ENCODE measurements around the gene ZNF774. TPM values are rescaled to one million over a fixed set of nuclear protein-coding genes. Genes with fewer than 3 reads are reported as not detected.

The ZNF774 gene
- total RNA-seq, 4 donors from 2014 or later = 2.1 to 17.1 (median 5.4) TPM

DNA sequence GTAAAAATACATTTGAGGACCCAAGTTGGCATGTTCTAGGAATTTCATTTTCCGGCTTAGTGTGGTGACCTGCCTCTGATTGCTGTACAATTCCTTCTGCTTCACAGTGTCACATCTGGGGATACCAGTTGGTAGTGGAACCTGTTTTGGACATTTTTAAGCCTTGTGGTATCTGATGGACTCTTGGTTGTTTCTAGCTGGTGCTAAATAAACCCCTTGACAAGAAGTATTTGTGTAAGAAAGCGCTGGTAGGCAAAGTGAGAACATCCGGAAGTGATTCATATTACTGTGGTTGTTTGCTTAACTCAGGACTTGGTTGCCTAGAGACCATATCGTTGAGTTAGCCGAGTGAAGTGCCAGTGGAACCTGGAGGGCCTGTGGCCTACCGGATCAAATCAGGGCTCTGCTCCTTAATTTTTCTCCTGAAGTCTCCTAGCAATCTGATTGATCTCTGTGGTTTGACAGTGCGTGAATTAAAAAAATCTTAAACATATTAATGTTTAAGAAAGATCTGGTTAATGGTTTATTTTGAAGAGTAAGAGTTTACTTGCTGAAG is 48.8 kb downstream of the ZNF774 start:
- Histone ChIP-seq H3K27ac (peak overlapping the region; percentile 91 to 100 (median 96)), H3K9me3 (no peaks in the 10 kb centered on the region), H3K36me3 (no peaks in the 10 kb centered on the region), H3K4me1 (peaks cover 91 to 96% of the 10 kb centered on the region in 2 donors), H3K27me3 (no peaks in the 10 kb centered on the region), H3K4me3 (peak overlapping the region; percentile 33 to 42 (median 40))
- DNase-seq (peak; percentile 65 to 79), ATAC-seq (peak; percentile 94 to 98)
- intact Hi-C loops (cut with DNase I; ENCODE audit: low total_unique reads) (no loop called here), in situ Hi-C loops (cut with MboI; ENCODE audit: low sequenced_read_pairs in 4 of 4) (no loop called here)
- TF ChIP-seq POLR2A (IDR thresholded peaks at IDR 0.05) = peak; percentile 13 to 72
- TF ChIP-seq, protein P1, sequence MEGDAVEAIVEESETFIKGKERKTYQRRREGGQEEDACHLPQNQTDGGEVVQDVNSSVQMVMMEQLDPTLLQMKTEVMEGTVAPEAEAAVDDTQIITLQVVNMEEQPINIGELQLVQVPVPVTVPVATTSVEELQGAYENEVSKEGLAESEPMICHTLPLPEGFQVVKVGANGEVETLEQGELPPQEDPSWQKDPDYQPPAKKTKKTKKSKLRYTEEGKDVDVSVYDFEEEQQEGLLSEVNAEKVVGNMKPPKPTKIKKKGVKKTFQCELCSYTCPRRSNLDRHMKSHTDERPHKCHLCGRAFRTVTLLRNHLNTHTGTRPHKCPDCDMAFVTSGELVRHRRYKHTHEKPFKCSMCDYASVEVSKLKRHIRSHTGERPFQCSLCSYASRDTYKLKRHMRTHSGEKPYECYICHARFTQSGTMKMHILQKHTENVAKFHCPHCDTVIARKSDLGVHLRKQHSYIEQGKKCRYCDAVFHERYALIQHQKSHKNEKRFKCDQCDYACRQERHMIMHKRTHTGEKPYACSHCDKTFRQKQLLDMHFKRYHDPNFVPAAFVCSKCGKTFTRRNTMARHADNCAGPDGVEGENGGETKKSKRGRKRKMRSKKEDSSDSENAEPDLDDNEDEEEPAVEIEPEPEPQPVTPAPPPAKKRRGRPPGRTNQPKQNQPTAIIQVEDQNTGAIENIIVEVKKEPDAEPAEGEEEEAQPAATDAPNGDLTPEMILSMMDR (IDR thresholded peaks at IDR 0.05 in 4 of 5, conservative IDR thresholded peaks at IDR 0.05 in 1 of 5) = no peak

DNA sequence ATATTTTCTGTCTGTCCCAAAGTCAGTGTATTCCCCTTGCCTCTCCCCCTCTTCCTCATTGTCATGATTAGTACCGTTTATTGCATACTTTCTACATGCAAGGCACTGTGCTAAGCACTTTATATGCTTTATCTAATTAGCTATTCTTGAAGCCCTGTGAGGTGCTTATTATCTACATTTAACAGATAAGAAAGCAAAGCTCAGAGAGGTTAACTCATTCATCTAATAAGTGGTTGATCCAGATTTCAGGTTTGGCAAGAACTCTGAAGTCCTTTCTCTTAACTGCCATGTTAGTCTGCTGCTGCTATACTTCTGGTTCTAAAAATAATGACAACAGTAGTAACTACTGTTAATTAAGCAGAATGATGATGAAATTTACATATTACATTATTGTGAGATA is 49.4 kb downstream of the ZNF774 start:
- no peak for DNase-seq
- TF ChIP-seq, protein P1 (IDR thresholded peaks at IDR 0.05 in 4 of 5, conservative IDR thresholded peaks at IDR 0.05 in 1 of 5) = no peak
- no peak for TF ChIP-seq POLR2A (IDR thresholded peaks at IDR 0.05)
- Histone ChIP-seq H3K9me3 (no peaks in the 10 kb centered on the region), H3K4me1 (peaks cover 91 to 96% of the 10 kb centered on the region in 2 donors), H3K36me3 (no peaks in the 10 kb centered on the region), H3K27me3 (no peaks in the 10 kb centered on the region), H3K4me3 (peak overlapping the region; percentile 33 to 42 (median 40)), H3K27ac (peak overlapping the region; percentile 91 to 100 (median 96))
- in situ Hi-C loops (cut with MboI; ENCODE audit: low sequenced_read_pairs in 4 of 4) (no loop called here), intact Hi-C loops (cut with DNase I; ENCODE audit: low total_unique reads) (no loop called here)
- ATAC-seq = no peak

DNA sequence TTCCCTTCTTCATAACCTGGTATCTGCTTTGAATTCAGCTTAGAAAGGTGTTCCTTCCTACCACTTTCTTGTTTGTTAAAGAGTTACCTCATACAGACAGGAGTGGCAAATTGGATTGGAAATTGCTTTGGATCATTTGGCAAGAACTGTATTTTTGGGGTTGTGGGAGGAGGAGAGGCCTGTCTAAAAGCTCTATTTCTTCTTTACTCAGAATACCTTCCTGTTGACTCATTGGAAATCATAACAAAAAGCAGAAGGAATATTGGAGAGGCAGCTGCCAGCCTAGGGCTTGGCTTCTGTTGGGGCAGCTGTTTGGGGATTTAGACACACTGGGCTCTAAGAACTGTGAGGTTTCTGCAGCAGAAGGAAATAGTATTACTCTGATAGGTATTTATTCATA is 50.1 kb downstream of the ZNF774 start:
- peak; percentile 59 to 71 for ATAC-seq
- H3K4me1 ChIP-seq = peaks cover 91 to 96% of the 10 kb centered on the region in 2 donors

DNA sequence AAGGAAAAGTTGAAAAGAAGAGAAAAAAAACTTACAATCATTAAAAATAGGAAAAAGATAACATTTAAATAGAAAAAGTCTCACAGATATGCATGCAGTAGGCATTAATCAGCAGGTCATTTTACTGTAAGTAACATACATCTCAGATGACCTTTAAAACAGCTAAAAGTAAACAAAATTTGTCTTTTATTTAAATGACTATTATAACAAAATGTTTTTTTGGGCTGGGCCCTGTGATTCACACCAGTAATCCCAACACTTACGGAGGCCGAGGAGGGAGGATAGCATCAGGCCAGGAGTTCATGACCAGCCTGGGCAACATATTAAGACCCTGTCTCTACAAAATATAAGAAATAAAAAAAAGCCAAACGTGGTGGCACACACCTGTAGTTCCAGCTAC is 50.7 kb downstream of the ZNF774 start:
- in situ Hi-C loops (cut with MboI; ENCODE audit: low sequenced_read_pairs in 4 of 4) = no loop called here
- no peak for ATAC-seq
- H3K36me3 ChIP-seq = no peaks in the 10 kb centered on the region
- H3K4me1 ChIP-seq = peaks cover 94 to 98% of the 10 kb centered on the region in 2 donors
- peak overlapping the region; percentile 91 to 100 (median 96) for H3K27ac ChIP-seq
- H3K4me3 ChIP-seq = no peak overlapping the region
- no peak for DNase-seq
- intact Hi-C loops (cut with DNase I; ENCODE audit: low total_unique reads) = no loop called here
- H3K9me3 ChIP-seq = no peaks in the 10 kb centered on the region
- H3K27me3 ChIP-seq = no peaks in the 10 kb centered on the region
- TF ChIP-seq POLR2A (IDR thresholded peaks at IDR 0.05) = no peak
- TF ChIP-seq, protein P1 (IDR thresholded peaks at IDR 0.05 in 4 of 5, conservative IDR thresholded peaks at IDR 0.05 in 1 of 5) = no peak

More for the DNA sequence above, 50.1 kb downstream of the ZNF774 start:
- Histone ChIP-seq H3K9me3 (no peaks in the 10 kb centered on the region), H3K36me3 (no peaks in the 10 kb centered on the region), H3K4me3 (peak overlapping the region in 1 of 4 donors; percentile 5), H3K27me3 (no peaks in the 10 kb centered on the region), H3K27ac (peak overlapping the region; percentile 91 to 100 (median 96))
- peak; percentile 41 to 65 for DNase-seq
- no peak for TF ChIP-seq POLR2A (IDR thresholded peaks at IDR 0.05)
- TF ChIP-seq, protein P1 (IDR thresholded peaks at IDR 0.05 in 4 of 5, conservative IDR thresholded peaks at IDR 0.05 in 1 of 5) = no peak
- intact Hi-C loops (cut with DNase I; ENCODE audit: low total_unique reads) = no loop called here
- in situ Hi-C loops (cut with MboI; ENCODE audit: low sequenced_read_pairs in 4 of 4) = no loop called here

Measured in gastrocnemius medialis (tissue), 4 donors.